Fibroblast of lung (primary cell): ENCODE results near the gene NMRK1. TPM values are rescaled to one million over a fixed set of nuclear protein-coding genes. Genes with fewer than 3 reads are reported as not detected.
A peak's percentile ranks its signal among the peaks of the same experiment; 100 is the strongest.

Experiments used
- DNase-seq, 2 donors: peaks; one replicate each; pipeline versions ENCODE4 v3.0.0 to v3.0.0-alpha.2; 2010; ENCODE audit warnings: low read depth in 2 of 2
- H2AFZ ChIP-seq: 2 replicates; pipeline ENCODE4 v1.5.1; 2012; ENCODE audit warnings: low read length, control low read depth, inconsistent platforms
- H3K27ac ChIP-seq: 2 replicates; pipeline ENCODE4 v1.5.1; 2011; ENCODE audit warnings: low read length, control low read depth; ENCODE audit not compliant: insufficient read depth
- H3K27me3 ChIP-seq: 2 replicates; pipeline ENCODE4 v1.5.1; 2011; ENCODE audit warnings: mild to moderate bottlenecking, low read length; ENCODE audit not compliant: control insufficient read depth, insufficient read depth
- H3K36me3 ChIP-seq: 2 replicates; pipeline ENCODE4 v1.5.1; 2011; ENCODE audit warnings: low read length; ENCODE audit not compliant: control insufficient read depth, insufficient read depth
- H3K4me1 ChIP-seq: 2 replicates; pipeline ENCODE4 v1.5.1; 2011; ENCODE audit warnings: low read length; ENCODE audit not compliant: control insufficient read depth, insufficient read depth; ENCODE audit errors: extremely low read depth
- H3K4me2 ChIP-seq: 2 replicates; pipeline ENCODE4 v1.5.1; 2011; ENCODE audit warnings: low read length, control low read depth; ENCODE audit not compliant: insufficient read depth; ENCODE audit errors: extremely low read depth
- H3K4me3 ChIP-seq, 4 experiments: fragments of 200-600 bp in 1 of 4; sonication (generic) in 1 of 4; replicated peaks in 1 of 4; 2 replicates each; pipeline ENCODE4 v1.5.1; 2011 to 2016; ENCODE audit warnings: low read length in 4 of 4, low read depth in 3 of 4, mild to moderate bottlenecking in 3 of 4, control low read depth in 2 of 4, inconsistent platforms in 1 of 4, mixed read lengths in 1 of 4; ENCODE audit not compliant: insufficient read depth in 1 of 4; ENCODE audit errors: control extremely low read depth in 1 of 4
- H3K79me2 ChIP-seq: 2 replicates; pipeline ENCODE4 v1.5.1; 2012; ENCODE audit warnings: mild to moderate bottlenecking, low read length, inconsistent platforms; ENCODE audit not compliant: control insufficient read depth, insufficient read depth
- H3K9ac ChIP-seq: 2 replicates; pipeline ENCODE4 v1.5.1; 2011; ENCODE audit warnings: mild to moderate bottlenecking, low read length, control low read depth; ENCODE audit not compliant: insufficient read depth
- H3K9me3 ChIP-seq: 2 replicates; pipeline ENCODE4 v1.5.1; 2012; ENCODE audit warnings: low read depth, low read length; ENCODE audit not compliant: control insufficient read depth, insufficient read depth
- H4K20me1 ChIP-seq: 2 replicates; pipeline ENCODE4 v1.5.1; 2011; ENCODE audit warnings: low read length; ENCODE audit not compliant: control insufficient read depth, insufficient read depth; ENCODE audit errors: extremely low read depth
- EZH2 ChIP-seq: IDR thresholded peaks from 2 replicates; pipeline ENCODE4 v1.5.1; 2012; ENCODE audit warnings: low read length, control low read depth, mild to moderate bottlenecking; ENCODE audit errors: missing control alignments
- polyA plus RNA-seq, 2 donors: library from polyadenylated mRNA; depleted of rRNA in 1 of 2; stranded (reverse) in 1 of 2; unstranded in 1 of 2; fragments of >200 nt; gene quantifications; 2 replicates each; pipeline ENCODE4 v1.2.1, GENCODE V29; 2011 to 2012; ENCODE audit warnings: missing spikeins in 1 of 2
- total RNA-seq: library from RNA; depleted of rRNA; stranded (reverse); fragments of >200 nt; gene quantifications from 2 replicates; pipeline ENCODE4 v1.2.1, GENCODE V29; 2014
- TF ChIP-seq, protein P1 (sequence below), 2 donors: IDR thresholded peaks in 1 of 2; conservative IDR thresholded peaks in 1 of 2; 1 replicate in 1 of 2; 2 replicates in 1 of 2; pipeline ENCODE4 v1.5.1; 2011 to 2012; ENCODE audit warnings: low read length in 2 of 2, control low read depth in 1 of 2, inconsistent platforms in 1 of 2, low read depth in 1 of 2, mild to moderate bottlenecking in 1 of 2

NMRK1 gene
- total and polyA plus RNA-seq, 2 donors (not counting 1 experiment from before 2014, with no cell fraction given), result 19.4 to 33.9 TPM

DNA sequence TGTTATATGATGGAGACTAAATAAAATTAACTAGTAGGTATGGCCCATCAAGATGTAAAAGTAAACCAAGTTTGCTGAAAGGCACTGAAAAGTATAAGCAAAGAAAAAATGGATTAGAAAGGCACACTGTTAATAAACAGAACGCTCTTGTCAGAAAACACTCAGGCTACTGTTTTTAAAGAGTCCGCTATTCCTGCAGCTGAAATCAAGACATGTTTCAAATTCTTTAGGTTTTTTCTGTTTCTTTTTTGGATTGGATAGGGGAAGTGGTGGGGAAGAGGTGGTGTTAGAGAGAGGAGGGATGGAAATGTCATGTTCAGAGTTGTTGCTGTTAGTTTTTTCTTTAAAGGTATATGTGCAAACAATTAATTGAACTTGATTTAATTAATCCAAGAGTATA, 17.9 kb upstream of the NMRK1 start:
- Histone ChIP-seq H2AFZ (no peak overlapping the region), H3K4me1 (peaks cover 12% of the 10 kb centered on the region), H3K4me2 (peak overlapping the region; percentile 38), H4K20me1 (no peaks in the 10 kb centered on the region), H3K9me3 (no peaks in the 10 kb centered on the region), H3K79me2 (peaks cover 17% of the 10 kb centered on the region), H3K36me3 (no peaks in the 10 kb centered on the region), H3K4me3 (no peak overlapping the region), H3K27me3 (no peaks in the 10 kb centered on the region), H3K27ac (no peak overlapping the region), H3K9ac (no peak overlapping the region)
- TF ChIP-seq, protein P1, sequence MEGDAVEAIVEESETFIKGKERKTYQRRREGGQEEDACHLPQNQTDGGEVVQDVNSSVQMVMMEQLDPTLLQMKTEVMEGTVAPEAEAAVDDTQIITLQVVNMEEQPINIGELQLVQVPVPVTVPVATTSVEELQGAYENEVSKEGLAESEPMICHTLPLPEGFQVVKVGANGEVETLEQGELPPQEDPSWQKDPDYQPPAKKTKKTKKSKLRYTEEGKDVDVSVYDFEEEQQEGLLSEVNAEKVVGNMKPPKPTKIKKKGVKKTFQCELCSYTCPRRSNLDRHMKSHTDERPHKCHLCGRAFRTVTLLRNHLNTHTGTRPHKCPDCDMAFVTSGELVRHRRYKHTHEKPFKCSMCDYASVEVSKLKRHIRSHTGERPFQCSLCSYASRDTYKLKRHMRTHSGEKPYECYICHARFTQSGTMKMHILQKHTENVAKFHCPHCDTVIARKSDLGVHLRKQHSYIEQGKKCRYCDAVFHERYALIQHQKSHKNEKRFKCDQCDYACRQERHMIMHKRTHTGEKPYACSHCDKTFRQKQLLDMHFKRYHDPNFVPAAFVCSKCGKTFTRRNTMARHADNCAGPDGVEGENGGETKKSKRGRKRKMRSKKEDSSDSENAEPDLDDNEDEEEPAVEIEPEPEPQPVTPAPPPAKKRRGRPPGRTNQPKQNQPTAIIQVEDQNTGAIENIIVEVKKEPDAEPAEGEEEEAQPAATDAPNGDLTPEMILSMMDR (conservative IDR thresholded peaks at IDR 0.05 in 1 of 2, IDR thresholded peaks at IDR 0.05 in 1 of 2; ENCODE audit: low read depth in 1 of 2, low read length in 2 of 2), result no peak
- TF ChIP-seq EZH2, result no peak
- DNase-seq, result peak; percentile 16 to 59

DNA sequence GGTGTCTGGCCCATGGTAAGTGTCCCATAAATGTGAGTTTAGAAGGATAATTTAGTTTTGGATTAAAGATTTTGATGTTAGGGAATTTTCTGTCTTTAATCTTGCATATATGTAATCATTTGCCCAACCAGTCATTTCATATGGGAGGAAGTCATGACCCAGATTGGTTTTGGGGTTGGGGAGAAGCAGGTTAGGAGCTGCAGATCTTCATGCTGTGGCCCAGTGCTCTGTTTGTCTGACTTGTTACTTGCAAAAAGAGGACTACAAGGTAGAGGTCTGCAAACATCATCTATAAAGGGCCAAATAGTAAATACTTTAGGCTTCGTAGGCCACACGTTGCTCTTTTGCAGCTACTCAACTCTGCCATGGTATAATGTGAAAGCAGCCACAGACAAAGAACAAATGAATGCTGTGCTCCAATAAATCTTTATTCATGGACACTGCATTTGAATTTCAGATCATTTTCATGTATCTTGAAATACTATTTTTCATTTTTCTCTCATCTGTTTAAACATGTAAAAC, 17.1 kb upstream of the NMRK1 start:
- Histone ChIP-seq H3K4me1 (peaks cover 13% of the 10 kb centered on the region), H2AFZ (no peak overlapping the region), H3K4me3 (no peak overlapping the region), H3K79me2 (peaks cover 18% of the 10 kb centered on the region), H3K9ac (no peak overlapping the region), H3K27me3 (no peaks in the 10 kb centered on the region), H3K4me2 (no peak overlapping the region), H3K36me3 (no peaks in the 10 kb centered on the region), H3K9me3 (no peaks in the 10 kb centered on the region), H4K20me1 (no peaks in the 10 kb centered on the region), H3K27ac (no peak overlapping the region)
- DNase-seq, result no peak
- no peak for TF ChIP-seq EZH2
- TF ChIP-seq, protein P1 (conservative IDR thresholded peaks at IDR 0.05 in 1 of 2, IDR thresholded peaks at IDR 0.05 in 1 of 2; ENCODE audit: low read depth in 1 of 2, low read length in 2 of 2), result no peak

DNA sequence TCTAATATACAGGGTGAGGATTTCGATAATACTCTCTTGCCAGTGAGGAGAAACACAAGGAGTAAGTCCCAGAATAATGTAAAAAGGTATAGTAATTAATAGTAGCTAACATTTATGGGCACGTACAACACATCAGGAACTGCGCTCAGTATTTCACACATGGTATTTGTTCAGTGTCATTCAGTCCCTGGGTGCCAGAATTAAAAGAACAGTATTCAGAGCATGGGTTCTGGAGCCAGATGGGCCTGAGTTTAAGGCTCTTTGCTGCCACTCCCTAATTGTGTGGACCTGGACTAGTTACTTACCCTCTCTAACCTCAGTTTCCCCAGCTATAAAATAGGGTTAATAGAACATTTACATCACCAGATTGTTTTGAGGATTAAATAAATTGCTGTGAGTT, 16.7 kb upstream of the NMRK1 start:
- H2AFZ ChIP-seq, result no peak overlapping the region
- H3K9me3 ChIP-seq, result no peaks in the 10 kb centered on the region
- H4K20me1 ChIP-seq, result no peaks in the 10 kb centered on the region
- no peak overlapping the region for H3K4me3 ChIP-seq
- peaks cover 21% of the 10 kb centered on the region for H3K79me2 ChIP-seq
- H3K27me3 ChIP-seq, result no peaks in the 10 kb centered on the region
- no peak for DNase-seq
- no peak overlapping the region for H3K9ac ChIP-seq
- no peak overlapping the region for H3K27ac ChIP-seq
- H3K36me3 ChIP-seq, result no peaks in the 10 kb centered on the region
- H3K4me2 ChIP-seq, result no peak overlapping the region
- peaks cover 13% of the 10 kb centered on the region for H3K4me1 ChIP-seq
- no peak for TF ChIP-seq EZH2
- TF ChIP-seq, protein P1 (conservative IDR thresholded peaks at IDR 0.05 in 1 of 2, IDR thresholded peaks at IDR 0.05 in 1 of 2; ENCODE audit: low read depth in 1 of 2, low read length in 2 of 2), result no peak
